Suppressor macrophage (primary cell): Measurements from ENCODE around the gene FIBP.

ENCODE experiments used
- DNase-seq, 4 experiments: peaks; one replicate each; pipeline ENCODE4 v3.0.0-alpha.2; 2020 to 2022
- total RNA-seq, 17 experiments: gene quantifications; one replicate each; lab custom pipeline; 2026; ENCODE audit warnings: mixed read lengths in 6 of 17, inconsistent platforms in 3 of 17; lab: John Stamatoyannopoulos, UW

Gene FIBP
- 22.4 to 61.2 (median 36.8) reads per million in 17 experiments for total RNA-seq

- DNase-seq: peak; percentile 97 to 98 (median 98)
Observed at GRCh38 chr11:65888163-65888814, at the start of gene FIBP. FIBP (minus strand) TSS chr11:65888471; CDS start chr11:65888418, 53 bp downstream.

GRCh38 chr11:65937766-65938165, 49.5 kb upstream of the FIBP start:
- DNase-seq: no peak

- no peak for DNase-seq
Observed at GRCh38 chr11:65934014-65934413, 45.7 kb upstream of the FIBP start.

- no peak for DNase-seq
Observed at GRCh38 chr11:65932558-65932919, 44.3 kb upstream of the FIBP start.

GRCh38 chr11:65931773-65932557, 43.7 kb upstream of the FIBP start:
- DNase-seq: no peak

- no peak for DNase-seq
Observed at GRCh38 chr11:65928667-65929066, 40.4 kb upstream of the FIBP start.

GRCh38 chr11:65927904-65928397, 39.7 kb upstream of the FIBP start:
- peak; percentile 62 to 80 (median 76) for DNase-seq

GRCh38 chr11:65925397-65925796, 37.1 kb upstream of the FIBP start:
- no peak for DNase-seq

- no peak for DNase-seq
Observed at GRCh38 chr11:65922565-65922964, 34.3 kb upstream of the FIBP start.

- DNase-seq: no peak
Observed at GRCh38 chr11:65921876-65922275, 33.6 kb upstream of the FIBP start.

- no peak for DNase-seq
Observed at GRCh38 chr11:65921033-65921555, 32.8 kb upstream of the FIBP start.

- no peak for DNase-seq
Observed at GRCh38 chr11:65920372-65920802, 32.1 kb upstream of the FIBP start.

- peak in 3 of 4 experiments; percentile 41 to 63 (median 48) for DNase-seq
Observed at GRCh38 chr11:65919573-65920371, 31.5 kb upstream of the FIBP start.

- DNase-seq: peak; percentile 99 to 100 (median 100)
Observed at GRCh38 chr11:65919141-65919572, 30.9 kb upstream of the FIBP start, which contains the start of gene DRAP1. DRAP1 (plus strand) TSS chr11:65919426; CDS start chr11:65919502, 76 bp downstream.

GRCh38 chr11:65918211-65919140, 30.2 kb upstream of the FIBP start, which contains the start of gene C11orf68:
C11orf68 (minus strand) TSS chr11:65919062; CDS start chr11:65919031, 31 bp downstream.
- DNase-seq: no peak

GRCh38 chr11:65917434-65918210, 29.4 kb upstream of the FIBP start:
- no peak for DNase-seq

GRCh38 chr11:65917077-65917433, 28.8 kb upstream of the FIBP start:
- no peak for DNase-seq

- no peak for DNase-seq
Observed at GRCh38 chr11:65916391-65916790, 28.1 kb upstream of the FIBP start.

- DNase-seq: peak; percentile 50 to 78 (median 75)
Observed at GRCh38 chr11:65915821-65916251, 27.6 kb upstream of the FIBP start.

GRCh38 chr11:65915101-65915820, 27.0 kb upstream of the FIBP start:
- DNase-seq: peak in 2 of 4 experiments; percentile 33 to 47
